ENCODE data around the gene PPP5C.

DNA sequence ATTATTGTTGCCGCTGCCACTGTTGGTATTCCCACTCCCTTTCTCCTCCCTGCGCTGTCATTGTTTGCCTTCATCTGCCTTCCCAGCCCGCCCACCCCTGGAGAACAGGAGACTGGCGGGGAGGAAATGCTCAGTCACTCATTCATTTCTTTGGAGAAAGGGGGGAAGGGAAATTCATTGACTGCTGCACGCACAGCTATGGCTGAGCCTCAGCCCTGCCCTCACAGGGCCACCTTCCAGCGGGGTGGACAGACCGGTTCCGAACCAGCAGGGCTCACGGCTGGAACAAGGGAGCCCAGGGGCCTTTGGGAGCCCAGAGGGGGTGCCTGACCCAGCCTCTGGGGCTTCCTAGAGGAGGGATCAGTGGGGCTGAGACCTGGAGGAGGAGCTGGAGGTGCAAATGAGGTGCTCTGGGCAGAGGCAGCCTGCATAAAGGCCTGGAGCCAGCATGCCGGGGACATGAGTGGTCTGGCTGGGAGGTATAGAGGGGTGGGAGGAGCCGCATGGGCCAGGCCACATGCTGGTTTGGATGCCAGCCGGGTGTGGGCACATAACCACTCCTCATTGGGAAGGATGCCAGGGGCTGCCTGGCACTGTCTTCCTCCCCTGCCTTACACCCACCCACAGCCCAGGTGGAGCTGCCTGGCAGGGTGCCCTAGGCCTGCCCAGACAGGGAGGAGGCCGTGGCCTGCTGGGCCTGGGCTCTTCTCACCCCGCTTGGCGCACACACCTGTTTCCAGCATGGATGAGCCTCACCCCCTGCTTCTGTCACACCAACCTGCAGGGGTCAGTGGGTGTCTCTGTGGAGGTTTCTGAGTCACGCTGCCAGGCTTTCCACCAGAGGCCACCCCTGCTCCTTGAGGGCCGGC is 26.8 kb downstream of the PPP5C start:
- TF ChIP-seq GATA2 (IDR thresholded peaks at IDR 0.05; ENCODE audit: low read depth, low read length) = no peak
- no peak for TF ChIP-seq GATA3 (IDR thresholded peaks at IDR 0.05; ENCODE audit: low read depth, low read length)
